A549 (cell line): ENCODE measurements around the gene RAD51B.

Source experiments
- BHLHE40 ChIP-seq: IDR thresholded peaks from 2 replicates; pipeline ENCODE4 v1.6.1; 2012; ENCODE audit warnings: low read depth, low read length, inconsistent platforms
- CTCF ChIP-seq: fragments of >200 bp; sonication (Bioruptor Twin); formaldehyde crosslinking; IDR thresholded peaks from 3 replicates; pipeline ENCODE4 v1.5.1; 2016
- EHF ChIP-seq: fragments of 250-450 bp; sonication (Bioruptor Pico); IDR thresholded peaks from 2 replicates; pipeline ENCODE4 v1.5.0; 2020; ENCODE audit warnings: mild to moderate bottlenecking
- EP300 ChIP-seq, 2 experiments: fragments of >200 bp; sonication (Bioruptor Twin); formaldehyde crosslinking; IDR thresholded peaks; 2 replicates in 1 of 2; 3 replicates in 1 of 2; pipeline ENCODE4 v1.6.1; 2016 to 2017
- FOSL2 ChIP-seq, 2 experiments: fragments of 450-650 bp in 1 of 2; fragments of >200 bp in 1 of 2; sonication (Bioruptor Twin) in 1 of 2; formaldehyde crosslinking; IDR thresholded peaks; 2 replicates each; pipeline versions ENCODE4 v1.5.0 to v1.6.1; 2016 to 2020; ENCODE audit warnings: mild to moderate bottlenecking in 1 of 2, moderate library complexity in 1 of 2
- MAX ChIP-seq: IDR thresholded peaks from 2 replicates; pipeline ENCODE4 v1.6.1; 2012
- MYC ChIP-seq: IDR thresholded peaks from 2 replicates; pipeline ENCODE4 v1.6.1; 2012; ENCODE audit warnings: mild to moderate bottlenecking, inconsistent platforms, low read length, improper control_type of control experiment, borderline replicate concordance
- NR3C1 ChIP-seq: fragments of >200 bp; sonication (Bioruptor Twin); formaldehyde crosslinking; IDR thresholded peaks from 3 replicates; pipeline ENCODE4 v1.6.1; 2017
- POLR2A ChIP-seq: IDR thresholded peaks from 2 replicates; pipeline ENCODE4 v1.6.1; 2012; ENCODE audit warnings: mild to moderate bottlenecking, low read length
- REST ChIP-seq: fragments of 200-600 bp; sonication (generic); IDR thresholded peaks from 2 replicates; pipeline ENCODE4 v1.6.1; 2016; ENCODE audit warnings: antibody characterized with exemption, mild to moderate bottlenecking, moderate library complexity
- TP53 ChIP-seq: fragments of 250-450 bp; sonication (Bioruptor Pico); IDR thresholded peaks from 2 replicates; pipeline ENCODE4 v1.5.0; 2021; ENCODE audit warnings: mild to moderate bottlenecking, moderate library complexity

- TF ChIP-seq CTCF (no peak), EP300 (IDR thresholded peaks at IDR 0.05) (no peak), REST (no peak), POLR2A (no peak), NR3C1 (no peak), MYC (no peak), FOSL2 (IDR thresholded peaks at IDR 0.05) (no peak), FOSL2 (CRISPR knock-in tag; IDR thresholded peaks at IDR 0.05) (no peak), MAX (no peak), EHF (no peak), BHLHE40 (no peak), TP53 (CRISPR knock-in tag) (no peak)
Observed at GRCh38 chr14:68759937-68760336, 940.4 kb downstream of the RAD51B start.
